IPS DF 6.9 (cell line): ENCODE measurements around the gene NOC4L.

Experiments used
- DNase-seq: peaks from one replicate; pipeline ENCODE4 v3.0.0-alpha.2; 2013; ENCODE audit warnings: low read depth, low spot score
- H3K27ac ChIP-seq: one replicate; pipeline ENCODE4 v1.5.1; 2013; ENCODE audit warnings: low read length, control low read depth
- H3K27me3 ChIP-seq: 2 replicates; pipeline ENCODE4 v1.6.1; 2013; ENCODE audit warnings: mild to moderate bottlenecking, low read length; ENCODE audit not compliant: control insufficient read depth, insufficient read depth
- H3K36me3 ChIP-seq: 2 replicates; pipeline ENCODE4 v1.6.1; 2013; ENCODE audit warnings: low read length; ENCODE audit not compliant: control insufficient read depth, insufficient read depth
- H3K4me1 ChIP-seq: 2 replicates; pipeline ENCODE4 v1.6.1; 2013; ENCODE audit warnings: low read length; ENCODE audit not compliant: control insufficient read depth, insufficient read depth
- H3K4me3 ChIP-seq: 2 replicates; pipeline ENCODE4 v1.5.1; 2013; ENCODE audit warnings: mild to moderate bottlenecking, low read length
- H3K9me3 ChIP-seq: 2 replicates; pipeline ENCODE4 v1.6.1; 2013; ENCODE audit warnings: low read length, inconsistent platforms; ENCODE audit not compliant: control insufficient read depth, insufficient read depth
- WGBS: extraction: QIAGEN DNeasy Blood & Tissue Kit; methylation state at CpG from one replicate; pipeline ENCODE4 v1.1.7; 2013; ENCODE audit warnings: mixed read lengths, missing lambda C conversion rate; ENCODE audit not compliant: insufficient read length, insufficient coverage; 5-methylcytosine and 5-hydroxymethylcytosine counted together

The NOC4L gene

DNA sequence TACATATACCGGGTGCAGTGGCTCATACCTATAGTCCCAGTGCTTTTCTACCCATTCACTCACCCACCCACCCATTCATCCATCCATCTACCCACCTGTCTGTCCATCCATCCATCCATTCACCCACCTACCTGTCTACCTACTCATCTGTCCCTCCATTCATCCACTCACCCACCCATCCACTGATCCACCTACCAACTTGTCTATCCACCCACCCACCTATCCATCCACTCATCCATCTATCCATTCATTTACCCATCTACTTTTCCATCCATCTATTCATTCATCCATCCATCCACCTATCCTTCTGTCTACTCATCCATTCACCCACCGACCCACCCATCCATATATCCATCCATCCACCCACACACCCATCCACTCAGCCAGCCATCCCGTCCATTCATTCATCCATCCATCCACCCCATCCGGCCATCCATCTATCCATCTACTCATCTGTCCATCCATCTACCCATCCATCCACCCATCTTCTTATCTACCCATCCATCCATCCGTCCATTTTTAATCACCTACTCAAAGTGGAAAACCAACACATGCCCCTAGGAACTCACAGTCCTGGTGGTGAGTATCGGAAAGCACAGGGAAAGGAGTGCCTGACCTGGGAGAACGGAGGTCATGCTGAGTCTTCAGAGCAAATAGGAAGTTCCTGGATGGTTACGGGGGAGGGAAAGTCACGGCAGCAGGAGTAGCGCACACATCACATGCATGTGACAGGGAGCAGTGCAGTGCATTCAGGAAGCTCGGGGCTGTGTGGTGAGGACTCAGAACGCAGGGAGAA, 20.1 kb upstream of the NOC4L start:
- Histone ChIP-seq H3K27me3 (no peaks in the 10 kb centered on the region), H3K4me3 (no peak overlapping the region), H3K27ac (no peak overlapping the region), H3K36me3 (peaks cover 9% of the 10 kb centered on the region), H3K9me3 (no peaks in the 10 kb centered on the region), H3K4me1 (no peaks in the 10 kb centered on the region)
- no CpG with 5 or more reads among the region's 12 CpGs for WGBS
- no peak for DNase-seq

GRCh38 chr12:132124766-132125425, 19.4 kb upstream of the NOC4L start:
- no peak overlapping the region for H3K4me3 ChIP-seq
- no peak overlapping the region for H3K27ac ChIP-seq
- no CpG with 5 or more reads among the region's 19 CpGs for WGBS
- no peaks in the 10 kb centered on the region for H3K27me3 ChIP-seq
- H3K4me1 ChIP-seq, result no peaks in the 10 kb centered on the region
- DNase-seq, result no peak
- H3K9me3 ChIP-seq, result no peaks in the 10 kb centered on the region
- peaks cover 9% of the 10 kb centered on the region for H3K36me3 ChIP-seq

DNA sequence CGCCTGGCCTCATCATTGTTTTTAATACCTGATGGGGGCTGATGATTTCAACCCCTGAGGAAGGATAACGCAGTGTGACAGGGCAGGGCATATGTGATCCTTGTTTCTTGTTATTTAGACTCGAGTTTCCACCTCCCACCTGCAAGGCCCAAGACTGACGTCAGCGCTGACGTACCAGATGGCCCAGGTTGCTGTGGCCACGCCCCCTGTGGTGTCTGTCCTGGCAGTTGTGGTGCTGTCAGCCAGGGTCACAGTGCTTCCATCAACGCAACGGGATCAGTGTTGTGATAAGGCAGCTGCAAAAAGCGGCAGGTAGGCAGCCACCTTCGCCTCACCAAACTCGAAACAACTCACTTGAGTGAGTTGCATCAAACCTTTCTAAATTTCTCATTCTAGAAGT, 18.5 kb upstream of the NOC4L start:
- no peak for DNase-seq
- Histone ChIP-seq H3K27me3 (no peaks in the 10 kb centered on the region), H3K4me3 (no peak overlapping the region), H3K36me3 (peaks cover 9% of the 10 kb centered on the region), H3K4me1 (no peaks in the 10 kb centered on the region), H3K27ac (no peak overlapping the region), H3K9me3 (no peaks in the 10 kb centered on the region)
- WGBS, result no CpG with 5 or more reads among the region's 12 CpGs

GRCh38 chr12:132127041-132127440, 17.2 kb upstream of the NOC4L start:
- Histone ChIP-seq H3K36me3 (peaks cover 9% of the 10 kb centered on the region), H3K4me3 (no peak overlapping the region), H3K9me3 (no peaks in the 10 kb centered on the region), H3K27me3 (no peaks in the 10 kb centered on the region), H3K27ac (no peak overlapping the region), H3K4me1 (no peaks in the 10 kb centered on the region)
- no CpG with 5 or more reads among the region's 8 CpGs for WGBS
- no peak for DNase-seq

DNA sequence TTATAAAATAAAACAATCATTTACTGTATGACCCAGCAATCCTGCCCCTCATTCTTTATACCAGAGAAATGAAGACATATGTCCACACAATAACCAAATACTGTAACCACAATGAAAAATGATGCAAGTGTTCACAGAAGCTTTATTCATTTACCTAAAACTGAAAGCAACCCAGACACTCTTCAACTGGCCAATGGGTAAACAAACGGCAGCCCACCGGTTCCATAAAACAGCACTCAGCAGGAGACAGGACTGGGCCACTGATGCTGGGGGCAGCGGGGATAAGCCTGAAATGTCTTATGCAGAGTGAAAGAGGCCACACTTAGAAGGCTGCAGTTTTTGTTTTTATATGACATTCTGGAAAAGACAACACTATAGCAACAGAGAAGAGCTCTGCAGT, 15.2 kb upstream of the NOC4L start:
- no peaks in the 10 kb centered on the region for H3K9me3 ChIP-seq
- no peak overlapping the region for H3K27ac ChIP-seq
- no peak for DNase-seq
- H3K4me3 ChIP-seq, result no peak overlapping the region
- WGBS, result no CpG with 5 or more reads among the region's 3 CpGs
- H3K27me3 ChIP-seq, result no peaks in the 10 kb centered on the region
- no peaks in the 10 kb centered on the region; the same call in 1 of the 2 replicates for H3K4me1 ChIP-seq
- peaks cover 6% of the 10 kb centered on the region for H3K36me3 ChIP-seq

DNA sequence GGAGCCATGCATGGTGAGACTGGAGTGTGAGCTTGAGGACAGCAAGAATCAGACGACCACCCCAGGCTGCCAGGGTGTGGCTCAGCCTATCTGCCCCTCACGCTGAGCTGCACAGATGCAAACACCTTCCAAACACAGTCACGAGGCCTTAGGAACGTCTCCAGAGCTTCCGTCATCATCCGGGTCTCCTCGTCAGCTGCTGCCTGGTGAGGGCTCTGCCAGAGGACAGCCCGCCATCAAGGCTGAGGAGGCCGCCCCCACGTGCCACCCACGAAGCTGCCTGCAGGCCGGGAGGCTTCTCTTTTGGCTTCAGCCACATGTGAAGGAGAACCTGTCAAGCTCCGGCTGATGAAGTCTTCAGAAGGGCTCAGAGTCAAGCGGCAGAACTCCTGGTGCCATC, 13.6 kb upstream of the NOC4L start:
- no peak for DNase-seq
- Histone ChIP-seq H3K9me3 (no peaks in the 10 kb centered on the region), H3K4me3 (no peak overlapping the region), H3K27me3 (no peaks in the 10 kb centered on the region), H3K27ac (no peak overlapping the region), H3K36me3 (peaks cover 6% of the 10 kb centered on the region), H3K4me1 (no peaks in the 10 kb centered on the region; the same call in 1 of the 2 replicates)
- WGBS, result no CpG with 5 or more reads among the region's 14 CpGs

DNA sequence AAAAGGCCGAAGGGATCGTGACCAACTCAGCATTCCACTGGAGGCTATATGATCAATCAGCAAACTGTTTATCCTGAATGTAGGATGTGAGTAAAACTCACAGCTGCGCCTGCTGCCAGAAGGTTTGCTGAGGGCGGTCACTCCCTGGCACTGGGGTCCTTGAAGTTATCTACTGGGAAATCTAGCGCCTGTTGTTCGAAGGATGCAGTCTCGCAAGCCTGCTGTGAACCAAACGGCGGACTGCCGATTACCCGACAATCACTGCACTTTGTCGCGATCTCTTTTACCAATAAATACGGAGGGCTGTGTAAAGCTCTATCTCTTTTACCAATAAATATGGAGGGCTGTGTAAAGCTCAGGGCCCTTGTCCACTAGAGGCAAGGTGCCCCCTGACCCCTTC, 13.0 kb upstream of the NOC4L start:
- DNase-seq, result no peak
- Histone ChIP-seq H3K4me3 (no peak overlapping the region), H3K4me1 (no peaks in the 10 kb centered on the region; the same call in 1 of the 2 replicates), H3K36me3 (peaks cover 6% of the 10 kb centered on the region), H3K27ac (no peak overlapping the region), H3K27me3 (no peaks in the 10 kb centered on the region), H3K9me3 (no peaks in the 10 kb centered on the region)
- no CpG with 5 or more reads among the region's 14 CpGs for WGBS

- no peaks in the 10 kb centered on the region; the same call in 1 of the 2 replicates for H3K4me1 ChIP-seq
- H3K27ac ChIP-seq, result no peak overlapping the region
- 100% methylated on average over 2 of the region's 14 CpGs for WGBS
- H3K36me3 ChIP-seq, result peaks cover 4% of the 10 kb centered on the region
- H3K4me3 ChIP-seq, result no peak overlapping the region
- H3K27me3 ChIP-seq, result no peaks in the 10 kb centered on the region
- no peak for DNase-seq
- no peaks in the 10 kb centered on the region for H3K9me3 ChIP-seq
These were observed 12.3 kb upstream of the NOC4L start for GRCh38 chr12:132131952-132132351.

DNA sequence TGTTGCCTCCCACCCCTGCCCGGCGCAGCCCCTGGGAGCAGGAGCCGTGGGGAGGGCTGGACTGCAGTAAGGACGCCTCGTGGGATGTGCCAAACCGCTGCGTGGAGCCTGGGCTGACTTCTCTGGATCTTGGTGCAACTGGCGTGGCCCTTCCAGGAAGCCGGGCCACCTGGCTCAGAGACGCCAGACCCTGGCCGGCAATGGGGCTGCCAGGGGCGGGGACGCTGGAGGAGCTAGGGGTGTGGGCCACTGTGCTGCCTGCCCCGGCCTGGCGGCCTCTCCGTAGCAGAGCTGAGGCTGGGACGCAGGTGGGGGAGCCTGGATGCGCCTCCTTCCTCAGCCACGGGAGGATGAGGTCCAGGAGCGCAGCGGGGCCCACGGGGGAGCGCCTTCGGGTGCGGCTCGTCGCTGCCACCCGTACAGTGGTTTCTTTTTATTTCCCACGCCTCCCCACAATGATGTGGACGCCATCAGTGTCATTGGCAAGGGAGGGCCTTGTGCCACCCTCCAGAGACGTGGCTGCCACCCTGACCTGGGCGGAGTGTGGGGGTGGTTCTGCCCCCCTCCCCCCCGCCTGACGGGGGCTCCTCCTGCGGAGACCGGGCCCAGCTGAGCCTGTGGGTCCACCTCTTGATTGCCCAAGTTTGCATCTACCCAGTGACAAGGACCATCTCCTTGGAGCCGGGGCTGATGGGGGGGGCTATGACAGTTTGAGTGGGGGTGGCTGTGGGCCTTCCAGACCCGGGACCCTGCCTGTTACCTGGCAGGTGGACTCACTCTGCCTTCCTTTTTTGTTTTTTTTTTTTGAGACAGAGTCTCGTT, 11.4 kb upstream of the NOC4L start:
- H3K36me3 ChIP-seq, result no peaks in the 10 kb centered on the region
- H3K27ac ChIP-seq, result no peak overlapping the region
- no peak for DNase-seq
- no peaks in the 10 kb centered on the region for H3K27me3 ChIP-seq
- no peak overlapping the region for H3K4me3 ChIP-seq
- H3K9me3 ChIP-seq, result no peaks in the 10 kb centered on the region
- WGBS, result no CpG with 5 or more reads among the region's 39 CpGs
- no peaks in the 10 kb centered on the region; the same call in 1 of the 2 replicates for H3K4me1 ChIP-seq

GRCh38 chr12:132133952-132134652, 10.2 kb upstream of the NOC4L start:
- no CpG with 5 or more reads among the region's 27 CpGs for WGBS
- Histone ChIP-seq H3K27me3 (no peaks in the 10 kb centered on the region), H3K36me3 (peaks cover 4% of the 10 kb centered on the region)

More at GRCh38 chr12:132133952-132134652, 10.2 kb upstream of the NOC4L start:
- Histone ChIP-seq H3K9me3 (no peaks in the 10 kb centered on the region), H3K4me1 (no peaks in the 10 kb centered on the region; the same call in 1 of the 2 replicates), H3K4me3 (no peak overlapping the region), H3K27ac (no peak overlapping the region)
- DNase-seq, result no peak
